Limb (tissue), 2 donors: ENCODE results near the gene TMPRSS5.

Source experiments
- DNase-seq, 2 donors: peaks; one replicate each; pipeline ENCODE4 v3.0.0-alpha.2; 2016; ENCODE audit errors: extremely low spot score in 2 of 2

Gene TMPRSS5

DNA sequence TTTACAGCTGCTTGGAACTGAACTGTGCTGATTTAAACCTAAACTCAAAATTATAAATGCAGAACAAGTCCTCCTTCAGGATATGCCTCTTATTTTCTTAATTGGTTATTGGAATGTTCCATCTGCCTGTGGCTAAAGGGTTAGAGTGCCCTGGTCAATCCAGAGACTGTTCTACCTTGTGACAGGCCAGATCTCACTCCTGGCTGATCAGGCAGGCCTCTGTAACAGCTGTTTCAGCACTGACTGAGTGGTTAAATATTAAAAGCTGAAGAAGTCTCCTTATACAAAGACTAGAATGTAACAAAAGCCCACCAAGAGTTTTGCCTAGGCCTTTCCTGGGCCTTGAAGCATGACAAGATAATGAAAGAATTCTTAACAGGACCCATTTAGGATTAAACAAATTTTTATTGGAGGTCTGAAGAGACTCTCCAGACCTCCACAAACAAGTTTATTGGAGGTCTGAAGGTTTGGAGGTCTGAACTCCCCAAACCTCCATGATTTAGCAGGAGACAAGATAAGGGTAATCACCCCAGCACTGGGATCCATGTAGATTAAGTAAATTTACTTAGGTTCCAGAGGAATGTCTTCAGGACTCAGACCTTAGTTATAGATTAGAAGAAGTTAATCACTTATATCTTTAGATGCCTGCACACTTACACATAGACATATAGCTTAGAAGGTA, 35.8 kb downstream of the TMPRSS5 start:
- DNase-seq = no peak

- DNase-seq = no peak
These were observed 37.9 kb downstream of the TMPRSS5 start for GRCh38 chr11:113668255-113668654.

DNA sequence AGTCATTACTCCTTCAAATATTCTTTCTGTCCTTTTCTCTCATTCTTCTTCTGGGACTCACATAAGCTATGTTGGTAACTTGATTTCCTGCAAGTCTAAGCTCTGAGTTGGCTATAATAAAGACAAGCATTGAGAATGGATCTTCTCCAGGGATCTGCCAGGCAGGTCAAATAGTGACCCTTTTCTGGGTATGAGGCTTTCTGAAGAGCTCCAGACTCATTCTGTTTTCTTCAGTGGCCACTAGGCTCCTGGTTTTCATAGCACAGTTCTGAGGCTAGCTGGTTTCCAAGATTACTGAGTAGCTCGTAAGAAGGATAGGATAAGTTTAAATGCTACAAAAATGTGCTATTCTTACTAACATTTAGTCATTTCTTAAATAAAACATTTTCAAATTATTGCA, 38.3 kb downstream of the TMPRSS5 start:
- no peak for DNase-seq

DNA sequence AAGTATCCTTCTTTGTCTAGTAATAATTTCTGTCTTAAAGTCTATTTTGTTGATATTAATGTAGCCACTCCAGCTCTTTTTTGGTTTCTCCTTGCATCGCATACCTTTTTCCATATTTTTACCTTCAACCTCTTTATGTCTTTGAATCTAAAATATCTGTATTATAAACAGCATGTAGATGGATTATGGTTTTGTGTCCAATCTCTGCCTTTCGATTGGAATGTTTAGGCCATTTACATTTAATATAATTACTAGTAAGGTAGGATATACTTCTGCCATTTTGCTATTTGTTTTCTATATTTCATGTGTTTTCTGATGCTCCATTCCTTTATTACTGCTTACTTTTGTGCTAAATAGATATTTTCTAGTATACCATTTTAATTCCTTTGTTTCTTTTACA, 39.5 kb downstream of the TMPRSS5 start:
- no peak for DNase-seq

DNA sequence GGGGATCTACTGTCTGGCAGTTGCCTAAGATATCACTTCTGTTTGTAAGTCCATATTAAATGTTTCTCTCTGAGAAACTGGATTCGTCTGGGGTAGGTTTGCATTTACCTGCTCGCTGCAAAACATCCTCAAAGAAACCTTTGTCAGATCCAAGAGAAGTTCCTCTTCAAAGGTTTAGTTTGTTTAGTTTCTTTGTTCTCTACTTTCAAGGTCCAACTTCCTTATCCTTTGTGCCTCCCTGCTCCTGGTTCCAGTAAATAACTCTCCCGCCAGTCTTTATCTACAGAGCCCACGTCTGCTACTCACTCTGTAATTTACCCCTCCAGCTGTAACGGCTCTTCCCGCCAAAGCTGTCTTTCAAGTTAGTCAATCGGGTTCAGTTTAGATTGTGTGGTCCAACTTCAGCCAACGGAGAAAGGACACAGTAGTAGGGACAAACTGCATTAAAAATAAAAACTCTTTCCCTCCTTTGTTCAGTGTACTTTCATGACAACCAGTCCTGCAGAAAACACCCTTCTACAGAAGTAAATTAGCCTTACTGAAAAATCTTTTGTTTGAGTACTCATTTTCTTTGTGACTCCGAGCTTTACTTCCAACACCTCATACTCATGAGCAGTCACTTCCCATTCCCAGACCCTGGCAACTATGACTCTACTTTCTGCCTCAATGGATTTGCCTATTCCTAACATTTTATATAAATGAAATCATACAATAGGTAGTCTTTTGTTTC, 41.0 kb downstream of the TMPRSS5 start:
- no peak for DNase-seq

GRCh38 chr11:113664069-113664980, 41.8 kb downstream of the TMPRSS5 start:
- no peak for DNase-seq

- DNase-seq = no peak
These were observed 42.5 kb downstream of the TMPRSS5 start for GRCh38 chr11:113663567-113663966.

GRCh38 chr11:113655771-113656170, 50.3 kb downstream of the TMPRSS5 start:
- no peak for DNase-seq

GRCh38 chr11:113651023-113651422, 55.1 kb downstream of the TMPRSS5 start:
- DNase-seq = no peak

DNA sequence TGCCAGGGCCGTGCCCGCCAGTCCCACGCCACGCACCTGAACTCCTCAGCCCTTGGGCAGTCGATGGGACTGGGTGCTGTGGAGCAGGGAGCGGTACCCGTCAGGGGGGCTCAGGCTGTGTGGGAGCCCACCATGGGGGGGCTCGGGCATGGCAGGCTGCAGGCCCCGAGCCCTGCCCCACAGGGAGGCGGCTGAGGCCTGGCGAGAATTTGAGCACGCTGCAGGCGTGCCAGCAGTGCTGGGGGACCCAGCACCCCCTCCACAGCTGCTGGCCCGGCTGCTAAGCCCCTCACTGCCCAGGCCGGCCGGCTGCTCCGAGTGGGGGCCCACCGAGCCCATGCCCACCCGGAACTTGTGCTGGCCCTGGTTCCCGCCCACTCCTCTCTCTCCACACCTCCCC, 56.8 kb downstream of the TMPRSS5 start:
- no peak for DNase-seq

DNA sequence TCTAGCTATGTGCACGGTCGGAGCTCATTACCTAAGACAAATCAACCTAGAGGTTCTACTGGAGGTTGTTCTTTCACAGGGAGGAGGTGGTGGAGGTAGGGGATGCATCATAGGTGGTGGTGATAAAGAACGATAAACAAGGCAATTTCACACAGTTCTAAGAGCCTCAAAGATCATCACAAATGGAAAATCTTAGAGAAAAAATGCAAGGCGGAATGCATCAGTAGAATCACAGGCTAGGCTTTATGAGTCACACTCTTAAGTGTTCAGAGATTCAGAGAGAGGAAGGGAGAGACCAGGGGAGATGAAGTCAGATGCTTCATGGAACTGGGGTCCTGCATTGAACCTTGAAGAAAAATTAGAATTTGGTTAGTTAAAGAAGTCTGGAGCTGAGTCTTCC, 58.3 kb downstream of the TMPRSS5 start:
- DNase-seq = no peak

GRCh38 chr11:113647108-113647507, 59.0 kb downstream of the TMPRSS5 start:
- no peak for DNase-seq

DNA sequence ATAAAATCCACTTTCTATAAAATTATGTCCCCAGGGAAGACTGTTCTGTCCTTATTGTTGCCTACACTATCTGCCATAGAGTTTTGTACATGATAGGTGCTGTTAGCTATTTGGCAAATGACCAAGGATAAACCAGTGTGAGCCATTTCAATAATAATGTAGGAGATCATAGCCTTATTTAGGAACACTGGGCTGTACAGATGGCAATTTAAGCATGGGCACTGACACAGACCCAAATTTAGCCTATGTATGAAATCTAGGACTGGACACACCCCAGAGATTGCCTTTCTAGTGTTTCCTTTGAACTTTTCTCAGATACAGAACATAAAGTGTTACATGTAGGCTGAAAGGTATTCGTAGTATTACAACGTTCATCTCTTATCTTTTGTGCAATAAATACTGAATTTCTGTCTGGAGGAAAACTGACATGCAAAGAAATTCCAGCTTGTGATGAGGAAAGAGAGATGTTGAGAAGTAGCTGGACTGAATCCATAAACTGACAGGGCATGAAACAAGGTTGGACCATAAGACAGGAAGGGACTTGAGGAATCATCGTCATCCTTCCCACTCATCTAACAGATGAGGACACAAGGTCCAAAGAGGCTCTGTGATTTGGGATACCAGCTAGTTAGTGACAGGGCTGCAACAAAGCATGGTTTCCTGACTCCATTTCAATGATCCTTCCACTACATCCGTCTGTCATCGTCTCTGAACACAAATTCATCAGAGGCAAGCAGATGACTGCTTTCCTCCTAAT, 60.3 kb downstream of the TMPRSS5 start:
- DNase-seq = no peak

GRCh38 chr11:113644605-113645004, 61.5 kb downstream of the TMPRSS5 start:
- DNase-seq = no peak

GRCh38 chr11:113643701-113644100, 62.4 kb downstream of the TMPRSS5 start:
- no peak for DNase-seq

DNA sequence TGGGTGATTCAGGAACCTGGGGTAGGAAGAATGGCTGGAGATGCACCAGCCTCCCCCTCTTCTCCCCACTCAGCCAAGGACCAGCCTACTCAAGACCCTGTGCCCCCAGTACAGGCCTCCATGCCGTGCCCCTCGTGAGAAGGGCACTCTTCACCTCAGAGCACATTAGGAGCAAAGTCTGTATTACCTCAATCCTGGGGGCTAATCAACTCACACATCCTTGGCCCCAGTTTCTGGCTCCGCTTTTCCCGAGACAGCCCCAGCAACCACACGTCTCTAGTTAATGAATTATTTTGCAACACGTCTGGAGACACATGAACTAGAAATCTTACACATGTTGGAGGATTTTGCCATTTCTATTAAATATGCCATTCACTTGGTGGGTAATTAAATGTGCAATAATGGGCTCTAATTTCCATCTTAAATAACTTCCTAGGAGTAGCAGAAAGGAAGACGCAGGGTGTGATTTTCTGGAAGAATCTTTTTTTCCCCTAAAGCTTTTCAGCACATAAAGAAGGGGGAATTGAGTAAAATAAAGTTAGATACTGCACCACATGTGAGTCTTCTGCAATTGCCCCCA, 63.0 kb downstream of the TMPRSS5 start:
- no peak for DNase-seq

DNA sequence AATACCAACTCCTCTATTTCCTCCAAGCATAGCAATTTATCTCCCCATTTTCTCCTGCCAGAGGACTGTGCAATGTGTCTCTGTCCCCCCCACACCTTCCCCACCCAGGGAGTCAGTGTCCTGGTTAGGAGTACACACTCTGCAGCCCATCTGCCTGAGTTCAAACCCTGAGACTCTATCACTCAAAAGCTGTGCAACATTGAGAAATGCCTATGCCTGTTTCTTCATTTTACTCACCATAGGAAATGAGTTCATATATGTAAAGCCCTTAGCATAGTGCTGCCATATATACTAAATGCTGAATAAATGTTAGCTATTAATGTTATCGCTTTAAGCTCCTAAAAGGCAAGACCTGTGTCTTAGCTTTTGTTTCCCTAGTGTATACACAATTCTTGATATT, 64.0 kb downstream of the TMPRSS5 start:
- DNase-seq = no peak

DNA sequence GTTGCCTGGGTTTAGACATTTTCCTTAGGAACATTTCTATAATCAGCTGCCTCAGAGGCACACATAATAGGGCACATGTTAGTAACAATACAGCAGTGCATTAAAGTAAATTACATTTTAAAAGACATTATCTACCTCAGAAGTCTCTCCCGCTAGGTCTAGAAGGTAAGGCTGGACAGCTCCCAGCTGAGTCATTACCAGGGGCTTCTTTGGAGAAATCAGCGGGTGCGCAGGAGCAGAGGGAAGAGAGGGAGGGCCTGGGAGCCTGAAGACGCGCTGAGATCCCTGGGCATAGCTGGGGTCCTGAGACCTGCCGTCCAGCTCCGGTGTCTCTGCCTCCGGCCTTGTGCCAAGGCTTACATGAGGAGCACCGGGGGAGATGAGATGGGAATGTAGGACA, 67.7 kb downstream of the TMPRSS5 start:
- no peak for DNase-seq

- DNase-seq = no peak
These were observed 68.5 kb downstream of the TMPRSS5 start for GRCh38 chr11:113637636-113638035.
